Astrocyte of the hippocampus (primary cell): ENCODE data around the gene ITPR1.
A peak's percentile ranks its signal among the peaks of the same experiment; 100 is the strongest.

Experiments
- DNase-seq: peaks from one replicate; pipeline ENCODE4 v3.0.0; 2011; ENCODE audit warnings: low read depth, low spot score

Gene ITPR1

GRCh38 chr3:4532535-4533112 lies 39.5 kb downstream of the ITPR1 start:
- no peak for DNase-seq

DNA sequence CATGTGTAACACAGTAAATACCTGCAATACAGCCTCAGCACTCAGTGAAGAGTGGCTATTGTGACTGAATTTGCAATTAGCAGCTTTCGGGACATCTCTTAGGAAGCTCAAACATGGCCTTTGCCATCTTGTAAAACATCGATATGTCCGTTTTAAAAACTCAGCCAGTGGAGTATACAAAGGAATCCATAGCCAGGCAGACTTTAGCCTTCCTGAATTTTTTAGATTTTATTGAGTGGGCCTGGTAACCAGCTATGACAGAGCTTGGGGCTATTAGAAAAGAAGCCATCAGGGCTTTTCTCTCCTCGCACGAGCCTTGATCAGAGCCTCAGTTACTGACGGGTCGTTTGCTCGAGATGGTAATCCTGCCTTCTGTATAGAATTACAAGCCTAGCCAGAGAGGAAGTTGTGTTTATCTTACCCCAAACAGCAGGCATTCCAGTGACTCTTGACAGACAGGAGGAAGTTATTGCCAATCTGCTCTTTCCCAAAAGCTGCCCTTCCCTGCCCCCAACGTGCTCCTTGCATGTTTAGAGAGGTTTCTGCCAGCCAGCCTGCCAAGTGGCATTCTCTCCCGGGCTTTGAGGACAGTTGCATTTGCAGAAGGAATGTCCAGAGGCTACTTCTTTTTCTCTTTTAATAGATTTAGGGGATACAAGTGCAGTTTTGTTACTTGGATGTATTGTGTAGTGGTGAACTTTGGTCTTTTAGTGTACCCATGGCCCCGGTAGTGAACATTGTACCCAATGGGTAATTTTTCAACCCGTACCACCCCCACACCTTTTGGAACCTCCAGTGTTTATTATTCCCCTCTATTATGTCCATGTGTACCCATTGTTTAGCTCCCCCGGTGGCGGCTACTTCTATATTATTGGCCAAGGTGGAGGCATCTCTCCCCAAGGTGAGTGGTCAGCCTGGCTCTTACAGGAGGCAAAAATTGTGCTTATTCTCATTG lies 40.6 kb downstream of the ITPR1 start:
- peak; percentile 54 for DNase-seq

- no peak for DNase-seq
Observed at GRCh38 chr3:4534906-4535305, 41.8 kb downstream of the ITPR1 start.

GRCh38 chr3:4536260-4536659 lies 43.1 kb downstream of the ITPR1 start:
- DNase-seq, result no peak

DNA sequence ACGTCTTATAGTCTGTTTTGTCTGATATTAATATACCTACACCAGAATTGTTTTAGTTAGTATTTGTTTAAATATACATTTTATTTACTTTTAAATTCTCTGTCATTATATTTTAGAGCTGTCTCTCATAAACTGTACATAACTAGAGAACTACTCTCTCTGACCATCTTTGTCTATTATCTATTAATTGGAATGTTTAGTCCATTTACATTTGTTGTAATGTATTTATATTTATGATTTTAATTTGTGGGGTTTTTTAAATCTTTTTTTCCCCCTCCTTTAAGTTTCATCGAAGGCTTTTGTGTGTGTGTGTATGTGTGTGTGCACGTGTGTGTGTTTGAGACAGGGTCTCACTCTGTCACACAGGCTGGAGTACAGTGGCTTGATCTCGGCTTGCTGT lies 47.1 kb downstream of the ITPR1 start:
- DNase-seq, result no peak

GRCh38 chr3:4543110-4543509 lies 50.0 kb downstream of the ITPR1 start:
- no peak for DNase-seq

DNA sequence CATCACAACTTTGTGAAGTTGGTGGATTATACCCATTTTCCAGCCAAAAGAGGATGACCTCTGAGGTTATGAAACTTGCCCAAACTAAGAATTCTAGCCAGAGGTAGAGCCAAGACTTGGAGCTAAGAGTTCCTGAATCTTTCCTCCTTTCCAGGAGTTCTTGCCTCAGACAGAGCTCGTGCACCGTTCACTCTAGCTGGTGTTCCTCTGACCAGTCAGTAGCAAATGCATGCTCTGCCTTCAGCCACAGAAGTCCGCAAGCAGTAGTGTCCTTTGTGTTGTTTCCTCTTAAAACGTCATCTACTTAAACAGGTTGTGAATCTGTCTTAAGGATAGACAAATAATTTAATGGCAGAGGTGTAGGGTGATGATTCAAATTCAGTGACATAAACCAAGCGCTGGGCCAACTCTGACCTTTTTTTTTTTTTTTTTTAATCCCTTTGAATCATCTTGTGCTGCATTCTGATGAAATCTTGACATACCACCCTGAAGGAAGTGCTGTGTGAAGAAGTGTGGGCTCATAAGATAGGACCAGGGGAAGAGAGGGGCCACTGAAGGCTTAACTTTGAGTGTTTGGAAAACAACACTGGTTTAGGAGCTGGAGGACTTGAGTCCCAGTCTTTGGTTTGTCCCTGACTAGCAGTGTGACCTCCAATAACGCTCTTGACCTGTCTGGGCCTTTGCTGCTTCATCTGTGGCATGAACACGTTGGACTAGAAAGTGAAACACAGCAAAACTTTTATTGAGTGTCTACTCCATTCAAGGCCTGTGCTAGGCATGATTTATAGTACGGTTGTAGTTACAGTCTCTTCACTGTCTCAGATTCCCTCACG lies 53.4 kb downstream of the ITPR1 start:
- DNase-seq, result no peak

DNA sequence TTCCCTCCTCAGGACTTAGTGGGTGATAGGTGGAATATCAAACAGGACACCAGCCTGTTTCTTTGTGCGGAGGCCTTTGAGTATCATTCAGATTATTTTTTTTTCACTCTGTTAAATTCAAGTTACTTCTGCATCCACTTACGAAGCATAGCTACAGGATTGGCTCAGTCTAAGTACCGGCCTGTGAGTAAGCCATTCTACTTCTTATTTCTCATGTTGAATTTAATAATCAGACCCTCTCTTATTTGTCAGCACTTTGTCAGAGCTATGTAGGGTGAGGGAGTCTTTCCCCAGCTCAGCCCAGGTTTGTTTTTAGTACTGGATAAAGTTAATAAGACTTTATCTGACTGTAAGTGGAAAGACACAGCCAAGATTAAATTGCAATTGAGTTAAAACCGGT lies 54.7 kb downstream of the ITPR1 start:
- no peak for DNase-seq

- no peak for DNase-seq
Observed at GRCh38 chr3:4548356-4548755, 55.2 kb downstream of the ITPR1 start.

DNA sequence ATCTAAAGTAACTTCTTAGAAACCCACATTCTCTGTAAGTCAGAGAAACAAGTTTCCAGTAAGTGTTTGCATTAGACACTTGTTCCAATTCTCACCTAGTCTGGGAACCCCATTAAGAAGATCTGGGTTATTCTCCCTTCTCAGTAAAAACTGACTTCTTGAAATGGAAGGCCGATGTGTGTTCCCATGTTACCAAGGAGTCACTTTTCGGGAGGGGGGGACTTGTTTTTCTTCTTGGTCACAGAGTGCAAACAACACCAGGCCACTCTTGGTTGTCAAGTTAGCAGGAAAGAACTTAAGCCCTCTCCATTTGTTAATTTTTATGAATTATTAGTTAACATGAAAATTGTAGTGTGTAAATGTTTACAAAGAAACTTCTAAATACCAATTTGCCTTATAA lies 55.6 kb downstream of the ITPR1 start:
- DNase-seq, result no peak

DNA sequence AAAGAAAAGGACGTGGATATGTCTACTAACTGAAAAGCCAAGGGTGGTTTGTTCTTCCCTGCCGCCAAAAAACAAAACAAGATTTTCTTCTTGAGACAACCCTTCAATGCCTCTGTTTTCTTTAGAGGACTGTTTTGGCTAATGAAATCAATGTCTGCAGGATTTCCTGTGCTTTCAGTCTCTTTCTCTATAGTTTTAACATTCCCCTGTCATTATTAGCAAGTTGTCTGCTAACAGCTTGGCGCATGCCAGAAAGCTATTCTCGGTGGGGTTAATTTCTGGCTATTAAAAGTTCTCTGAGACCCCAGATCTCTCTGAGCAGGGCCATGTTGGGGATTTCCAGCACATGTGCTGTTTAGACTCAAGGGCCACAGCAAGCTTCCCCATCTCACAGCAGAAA lies 56.7 kb downstream of the ITPR1 start:
- DNase-seq, result no peak

DNA sequence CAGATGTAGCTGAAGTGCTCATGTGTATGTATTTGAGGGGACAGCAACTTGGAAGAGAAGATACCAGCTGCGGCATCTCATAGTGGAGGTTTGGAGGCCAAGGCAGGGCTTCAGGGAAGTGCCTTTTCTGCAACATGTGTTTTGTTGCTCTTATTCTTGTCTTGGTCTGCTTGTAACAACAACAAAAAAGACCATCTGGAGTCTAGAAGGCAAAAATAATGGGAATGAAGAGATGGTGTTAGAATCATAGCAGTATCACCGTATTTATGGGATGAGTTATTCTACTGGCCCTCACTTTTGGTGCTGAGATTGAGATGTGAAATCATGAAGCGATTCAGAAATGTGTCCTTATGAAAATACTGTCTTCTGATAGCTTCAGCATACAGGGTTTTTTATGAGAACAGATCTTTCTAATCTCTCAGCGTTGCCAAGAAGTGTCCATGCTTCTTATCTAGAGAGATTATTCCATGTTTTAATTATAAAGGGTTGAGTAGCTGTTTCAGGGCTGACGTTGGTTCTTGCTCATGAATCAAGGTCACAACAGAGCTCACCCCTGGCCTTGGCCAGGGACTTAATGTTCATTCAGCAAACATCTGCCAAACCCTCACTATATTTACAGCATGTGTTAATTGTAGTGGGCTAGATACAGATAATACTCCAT lies 58.0 kb downstream of the ITPR1 start:
- no peak for DNase-seq

DNA sequence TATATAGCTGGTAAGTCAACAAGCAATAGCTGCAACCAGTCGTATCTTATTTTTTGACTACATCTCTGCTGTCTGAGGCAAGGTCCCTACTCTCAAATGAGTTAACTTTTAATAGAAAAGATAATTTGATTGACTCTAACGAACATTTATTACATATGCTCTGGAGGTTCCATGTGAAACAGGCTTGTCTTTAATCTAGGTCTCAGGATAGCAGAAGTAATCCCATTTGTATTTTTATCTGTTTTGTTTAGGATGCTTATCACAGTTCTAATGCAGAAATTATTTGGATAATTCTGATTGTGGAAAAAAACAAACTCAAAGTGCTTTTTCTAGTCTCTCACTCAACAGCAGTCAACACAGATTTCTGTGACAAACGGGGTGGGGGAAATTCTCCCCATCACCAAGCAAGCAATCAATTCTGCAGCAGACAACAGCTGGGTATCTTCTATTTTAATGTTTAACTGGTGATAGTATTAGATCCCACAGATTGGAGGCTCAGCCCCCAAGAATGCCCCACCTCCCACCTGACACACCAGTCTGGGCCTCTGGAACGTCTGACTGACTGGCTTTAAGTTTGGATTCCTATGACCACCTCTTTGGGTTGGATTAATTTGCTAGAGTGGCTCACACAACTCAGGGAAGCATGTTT lies 58.8 kb downstream of the ITPR1 start:
- DNase-seq, result no peak

- DNase-seq, result no peak
Observed at GRCh38 chr3:4552811-4553210, 59.7 kb downstream of the ITPR1 start.

DNA sequence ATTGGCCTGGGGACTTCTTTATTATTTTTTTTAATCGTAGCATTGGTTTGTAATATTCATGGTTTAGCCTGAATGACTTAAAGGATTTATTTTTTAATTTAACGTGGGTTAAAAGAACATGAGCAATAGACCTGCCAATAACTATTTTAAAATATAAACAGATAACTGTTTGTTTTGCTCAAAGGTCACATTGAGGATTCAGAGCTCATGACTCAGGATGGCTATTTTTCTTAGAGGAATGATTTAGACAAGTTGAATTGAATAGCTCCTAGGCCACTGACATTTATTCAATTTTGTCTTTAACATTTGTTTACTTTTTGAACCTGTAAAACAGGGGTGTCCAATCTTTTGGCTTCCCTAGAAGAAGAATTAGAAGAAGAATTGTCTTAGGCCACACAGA lies 68.5 kb downstream of the ITPR1 start:
- no peak for DNase-seq

GRCh38 chr3:4562595-4562994 lies 69.4 kb downstream of the ITPR1 start:
- no peak for DNase-seq

- DNase-seq, result no peak
Observed at GRCh38 chr3:4564270-4564669, 71.1 kb downstream of the ITPR1 start.

DNA sequence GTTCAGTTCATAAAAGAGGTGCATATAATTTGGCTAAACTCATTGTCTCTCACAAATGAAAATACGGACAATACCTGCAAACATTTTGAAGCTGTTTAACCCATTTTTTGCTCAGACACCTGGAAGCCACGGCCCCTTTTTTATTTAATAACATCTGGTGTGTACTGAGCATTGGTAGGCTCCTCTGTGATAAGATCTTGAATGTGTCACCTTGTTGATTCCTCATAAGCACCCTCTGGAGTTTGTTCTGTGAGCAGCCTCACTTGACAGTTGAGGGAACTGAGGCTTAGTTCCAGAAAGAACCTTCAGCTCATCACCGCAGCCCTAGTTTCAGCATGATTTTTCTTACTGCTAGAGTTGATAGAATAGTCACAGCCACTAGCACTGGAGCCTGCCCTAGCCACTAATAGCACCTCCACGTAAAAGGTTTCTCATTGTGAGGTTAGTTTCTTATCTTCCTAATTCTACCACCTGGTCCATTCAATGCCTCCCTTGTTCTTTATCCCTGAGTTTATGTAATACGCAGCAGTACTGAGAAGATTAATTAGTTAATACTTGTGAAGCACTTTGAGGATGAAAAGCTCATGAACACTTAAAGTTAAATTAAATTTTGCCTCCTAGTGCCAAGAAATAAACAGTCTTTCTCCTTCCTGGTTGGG lies 71.9 kb downstream of the ITPR1 start:
- DNase-seq, result no peak

GRCh38 chr3:4565809-4566501 lies 72.8 kb downstream of the ITPR1 start:
- no peak for DNase-seq

- no peak for DNase-seq
Observed at GRCh38 chr3:4568841-4569240, 75.7 kb downstream of the ITPR1 start.
